ENCODE data around the gene ST3GAL2.

The ST3GAL2 gene

DNA sequence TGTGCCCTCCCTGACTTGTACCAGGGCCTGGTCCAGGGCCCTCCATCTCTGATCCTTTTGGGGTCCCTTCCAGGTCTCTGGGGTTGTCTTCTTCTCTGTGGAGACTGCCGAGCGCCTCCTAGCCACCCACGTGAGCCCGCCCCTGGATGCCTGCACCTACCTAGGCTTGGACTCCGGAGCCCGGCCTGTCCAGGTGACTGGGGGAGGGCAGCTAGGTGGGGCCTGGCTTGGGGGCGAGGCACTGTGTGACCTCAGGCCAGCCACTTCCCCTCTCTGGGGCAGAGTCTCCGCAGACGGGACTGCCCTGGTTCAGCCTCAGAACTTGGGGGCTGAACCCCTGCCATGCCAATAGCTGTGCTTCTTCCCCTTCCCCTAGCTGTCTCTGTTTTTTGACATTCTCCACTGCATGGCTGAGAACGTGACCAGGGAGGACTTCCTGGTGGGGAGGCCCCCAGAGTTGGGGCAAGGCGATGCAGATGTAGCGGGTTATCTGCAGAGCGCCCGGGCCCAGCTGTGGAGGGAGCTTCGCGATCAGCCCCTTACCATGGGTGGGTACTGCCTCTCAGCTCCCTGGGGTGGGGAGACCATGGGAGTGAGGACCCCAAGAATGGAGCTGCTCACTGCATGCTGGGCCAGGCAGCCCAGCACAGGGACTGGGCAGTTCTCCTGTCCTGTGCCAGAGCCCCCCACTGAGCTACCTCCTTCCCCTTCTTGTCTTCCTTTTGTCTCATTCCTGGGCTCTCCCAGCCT lies 30.1 kb upstream of the ST3GAL2 start:
- no peak for TF ChIP-seq CTCF (conservative IDR thresholded peaks at IDR 0.05; ENCODE audit: control insufficient read depth, insufficient read depth, low read depth, low read length)
- DNase-seq (ENCODE audit: low read depth) = no peak
- H3K4me3 ChIP-seq (ENCODE audit: control insufficient read depth, low read depth, low read length) = no peak overlapping the region

DNA sequence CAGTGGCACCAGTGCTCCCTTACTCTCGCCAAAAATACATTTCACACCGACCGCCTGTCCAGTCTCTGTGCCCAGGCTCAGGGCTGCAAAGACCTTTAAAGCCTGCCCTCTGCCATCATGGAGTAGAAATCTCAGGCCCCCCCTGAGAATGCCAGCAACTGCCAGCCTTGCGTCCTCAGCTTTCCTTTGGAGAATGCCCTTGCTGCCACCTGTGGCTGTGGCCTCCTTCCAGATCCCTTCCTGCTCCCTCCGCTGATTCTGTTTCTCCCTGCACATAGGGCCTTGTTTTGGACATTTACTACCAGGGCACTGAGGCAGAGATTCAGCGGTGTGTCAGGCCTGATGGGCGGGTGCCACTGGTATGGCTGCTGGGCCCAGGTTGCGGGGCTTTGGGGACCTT lies 28.7 kb upstream of the ST3GAL2 start:
- DNase-seq (ENCODE audit: low read depth) = no peak
- no peak for TF ChIP-seq CTCF (conservative IDR thresholded peaks at IDR 0.05; ENCODE audit: control insufficient read depth, insufficient read depth, low read depth, low read length)
- H3K4me3 ChIP-seq (ENCODE audit: control insufficient read depth, low read depth, low read length) = no peak overlapping the region

DNA sequence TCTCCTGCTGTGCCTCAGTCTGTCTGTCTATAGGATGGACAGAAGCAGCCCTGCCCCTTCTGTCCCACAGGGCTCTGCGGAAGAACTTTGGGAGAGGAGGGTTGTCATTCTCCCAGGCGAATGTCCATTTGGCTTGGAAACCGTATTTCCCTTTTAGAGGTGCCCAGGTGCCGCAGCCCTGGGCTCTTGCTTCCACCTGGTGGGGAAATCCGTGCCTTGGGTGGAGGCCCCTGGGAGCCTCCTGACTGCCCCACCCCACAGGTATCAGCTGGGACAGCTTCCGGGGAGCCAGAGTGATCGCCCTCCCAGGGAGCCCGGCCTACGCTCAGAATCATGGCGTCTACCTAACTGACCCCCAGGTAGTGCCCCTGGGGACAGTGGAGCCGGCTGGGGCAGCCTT lies 28.2 kb upstream of the ST3GAL2 start:
- DNase-seq (ENCODE audit: low read depth) = no peak
- H3K4me3 ChIP-seq (ENCODE audit: control insufficient read depth, low read depth, low read length) = no peak overlapping the region
- TF ChIP-seq CTCF (conservative IDR thresholded peaks at IDR 0.05; ENCODE audit: control insufficient read depth, insufficient read depth, low read depth, low read length) = no peak

DNA sequence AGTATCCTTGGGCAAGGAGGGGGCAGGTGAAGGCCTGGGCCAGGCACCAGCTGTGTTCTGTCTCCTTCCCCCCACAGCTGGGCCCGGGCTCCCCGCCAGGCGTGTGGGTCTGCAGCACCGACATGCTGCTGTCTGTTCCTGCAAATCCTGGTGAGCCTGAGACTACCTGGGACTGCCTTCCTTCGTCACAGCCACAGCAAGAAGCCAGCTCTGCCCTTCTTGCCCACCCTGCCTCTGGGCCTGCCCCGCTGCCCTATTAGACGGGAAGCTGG lies 27.8 kb upstream of the ST3GAL2 start:
- DNase-seq (ENCODE audit: low read depth) = no peak
- no peak for TF ChIP-seq CTCF (conservative IDR thresholded peaks at IDR 0.05; ENCODE audit: control insufficient read depth, insufficient read depth, low read depth, low read length)
- H3K4me3 ChIP-seq (ENCODE audit: control insufficient read depth, low read depth, low read length) = no peak overlapping the region

- DNase-seq (ENCODE audit: low read depth) = no peak
- no peak for TF ChIP-seq CTCF (conservative IDR thresholded peaks at IDR 0.05; ENCODE audit: control insufficient read depth, insufficient read depth, low read depth, low read length)
- H3K4me3 ChIP-seq (ENCODE audit: control insufficient read depth, low read depth, low read length) = no peak overlapping the region
These were observed 27.3 kb upstream of the ST3GAL2 start for GRCh38 chr16:70465999-70466804.

DNA sequence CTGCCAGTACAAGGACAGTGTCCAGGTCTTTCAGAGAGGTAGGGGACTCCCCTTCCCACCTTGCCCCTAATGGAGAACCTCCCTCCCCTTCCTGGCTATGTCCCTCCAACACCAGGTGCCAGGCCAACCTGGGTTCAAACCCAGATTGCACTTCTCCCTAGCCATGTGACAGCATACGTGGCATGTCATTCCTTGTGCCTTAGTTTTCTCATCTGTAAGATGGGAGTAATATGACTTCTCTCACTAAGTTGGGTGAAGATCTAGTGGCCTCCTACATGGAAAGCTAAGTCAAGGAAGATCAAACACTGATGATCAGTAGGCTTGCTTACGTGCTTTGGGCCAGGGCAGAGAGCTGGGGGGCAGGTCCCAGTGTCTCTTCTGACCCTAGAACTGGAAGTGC lies 24.3 kb upstream of the ST3GAL2 start:
- DNase-seq (ENCODE audit: low read depth) = no peak
- no peak for TF ChIP-seq CTCF (conservative IDR thresholded peaks at IDR 0.05; ENCODE audit: control insufficient read depth, insufficient read depth, low read depth, low read length)
- H3K4me3 ChIP-seq (ENCODE audit: control insufficient read depth, low read depth, low read length) = no peak overlapping the region

Data from fibroblast of mammary gland (primary cell).